Fibroblast of skin of scalp (primary cell): ENCODE results near the gene PDZRN3.

Source experiments
- DNase-seq: peaks from one replicate; pipeline ENCODE4 v3.0.0-alpha.2; 2013

PDZRN3 gene

GRCh38 chr3:73448761-73449301, 175.9 kb downstream of the PDZRN3 start:
- no peak for DNase-seq

GRCh38 chr3:73448041-73448440, 176.7 kb downstream of the PDZRN3 start:
- no peak for DNase-seq

GRCh38 chr3:73447111-73447510, 177.6 kb downstream of the PDZRN3 start:
- DNase-seq = no peak

GRCh38 chr3:73446467-73447110, 178.2 kb downstream of the PDZRN3 start:
- DNase-seq = no peak

- DNase-seq = no peak
Measured at GRCh38 chr3:73442886-73443285, 181.9 kb downstream of the PDZRN3 start.

- no peak for DNase-seq
Measured at GRCh38 chr3:73442152-73442551, 182.6 kb downstream of the PDZRN3 start.

- no peak for DNase-seq
Measured at GRCh38 chr3:73437828-73438227, 186.9 kb downstream of the PDZRN3 start.

GRCh38 chr3:73435055-73435454, 189.7 kb downstream of the PDZRN3 start:
- no peak for DNase-seq

- peak; percentile 44 for DNase-seq
Measured at GRCh38 chr3:73433687-73434086, 191.1 kb downstream of the PDZRN3 start.

GRCh38 chr3:73433079-73433478, 191.7 kb downstream of the PDZRN3 start:
- DNase-seq = no peak

- no peak for DNase-seq
Measured at GRCh38 chr3:73432706-73433032, 192.1 kb downstream of the PDZRN3 start.

- peak; percentile 56 for DNase-seq
Measured at GRCh38 chr3:73432023-73432705, 192.6 kb downstream of the PDZRN3 start.

- DNase-seq = no peak
Measured at GRCh38 chr3:73431183-73431900, 193.4 kb downstream of the PDZRN3 start.

- DNase-seq = no peak
Measured at GRCh38 chr3:73427048-73427706, 197.6 kb downstream of the PDZRN3 start.

- no peak for DNase-seq
Measured at GRCh38 chr3:73426606-73427005, 198.1 kb downstream of the PDZRN3 start.

- no peak for DNase-seq
Measured at GRCh38 chr3:73423116-73423515, 201.6 kb downstream of the PDZRN3 start.

GRCh38 chr3:73422571-73422970, 202.2 kb downstream of the PDZRN3 start:
- DNase-seq = no peak

GRCh38 chr3:73419942-73420341, 204.8 kb downstream of the PDZRN3 start:
- no peak for DNase-seq

GRCh38 chr3:73419179-73419803, 205.4 kb downstream of the PDZRN3 start:
- peak; percentile 25 for DNase-seq

- DNase-seq = no peak
Measured at GRCh38 chr3:73418681-73419080, 206.1 kb downstream of the PDZRN3 start.

GRCh38 chr3:73415118-73415517, 209.6 kb downstream of the PDZRN3 start:
- no peak for DNase-seq

GRCh38 chr3:73413619-73414018, 211.1 kb downstream of the PDZRN3 start:
- DNase-seq = no peak

GRCh38 chr3:73411993-73412392, 212.7 kb downstream of the PDZRN3 start:
- DNase-seq = no peak
